Measurements from ENCODE around the gene SPA17.
A peak's percentile ranks its signal among the peaks of the same experiment; 100 is the strongest.

SPA17 gene

GRCh38 chr11:124739479-124740276 lies 66.0 kb downstream of the SPA17 start, which contains the start of gene NRGN:
Gene NRGN (plus strand): TSS chr11:124739942. CDS start chr11:124740085, 143 bp downstream.
- Histone ChIP-seq H3K36me3 (replicated peaks in 1 of 2; ENCODE audit: control insufficient read depth in 2 of 2, insufficient read depth in 2 of 2, low read length in 2 of 2) (peaks cover 0 to 3% of the 10 kb centered on the region in 2 donors), H2BK120ac (ENCODE audit: low read depth, low read length) (no peak within 1 kb of the TSS), H3K4me2 (ENCODE audit: insufficient read depth, low read length, poor library complexity, severe bottlenecking) (peak within 1 kb of the TSS; percentile 78), H3K27ac (replicated peaks; ENCODE audit: low read length) (no peak within 1 kb of the TSS), H2BK12ac (ENCODE audit: low read length) (no peak within 1 kb of the TSS), H2BK15ac (ENCODE audit: low read length) (no peak within 1 kb of the TSS), H2AK5ac (ENCODE audit: low read depth, low read length) (no peak within 1 kb of the TSS), H2BK5ac (ENCODE audit: low read length) (no peak within 1 kb of the TSS), H3K23ac (ENCODE audit: low read depth, low read length, poor library complexity) (no peak within 1 kb of the TSS), H3K27me3 (ENCODE audit: control insufficient read depth in 3 of 3, insufficient read depth in 3 of 3, low read depth in 1 of 3, low read length in 3 of 3) (peaks cover 3 to 66% (median 16%) of the 10 kb centered on the region in 3 experiments), H2AFZ (ENCODE audit: low read length) (peak within 1 kb of the TSS; percentile 82), H3K4me3 (ENCODE audit: low read length in 2 of 2) (peak within 1 kb of the TSS; percentile 55 to 80), H3K9me3 (replicated peaks in 1 of 2; ENCODE audit: control insufficient read depth in 2 of 2, insufficient read depth in 1 of 2, low read depth in 1 of 2, low read length in 2 of 2) (peaks cover 0 to 6% of the 10 kb centered on the region in 2 donors), H3K4ac (ENCODE audit: low read length) (no peak within 1 kb of the TSS), H3K79me1 (ENCODE audit: low read depth, low read length) (no peaks in the 10 kb centered on the region), H3K14ac (ENCODE audit: low read length) (no peak within 1 kb of the TSS), H3K4me1 (ENCODE audit: control insufficient read depth in 2 of 2, insufficient read depth in 1 of 2, low read depth in 1 of 2, low read length in 2 of 2) (peaks cover 14 to 31% of the 10 kb centered on the region in 2 donors), H4K91ac (ENCODE audit: low read depth, low read length, poor library complexity) (no peak within 1 kb of the TSS), H3K9ac (ENCODE audit: low read depth, low read length, poor library complexity) (peak within 1 kb of the TSS; percentile 2), H3K18ac (ENCODE audit: low read length) (peak within 1 kb of the TSS; percentile 74), H4K8ac (ENCODE audit: low read depth, low read length) (no peak within 1 kb of the TSS)
- peak; percentile 92 for DNase-seq (ENCODE audit: low spot score)
- WGBS, 2 donors (ENCODE audit: extremely low coverage in 2 of 2, insufficient read length in 2 of 2, insufficient replicate concordance in 1 of 2) = no CpG with 5 or more reads among the region's 59 CpGs

GRCh38 chr11:124740277-124740882 lies 66.7 kb downstream of the SPA17 start:
- peak overlapping the region; percentile 78 for H3K4me2 ChIP-seq (ENCODE audit: insufficient read depth, low read length, poor library complexity, severe bottlenecking)
- H2AK5ac ChIP-seq (ENCODE audit: low read depth, low read length) = no peak overlapping the region
- H2BK120ac ChIP-seq (ENCODE audit: low read depth, low read length) = no peak overlapping the region
- H2BK12ac ChIP-seq (ENCODE audit: low read length) = no peak overlapping the region
- no peak overlapping the region for H4K8ac ChIP-seq (ENCODE audit: low read depth, low read length)
- no peak overlapping the region for H3K4ac ChIP-seq (ENCODE audit: low read length)
- no CpG with 5 or more reads among the region's 37 CpGs for WGBS, 2 donors (ENCODE audit: extremely low coverage in 2 of 2, insufficient read length in 2 of 2, insufficient replicate concordance in 1 of 2)
- H3K27me3 ChIP-seq (ENCODE audit: control insufficient read depth in 3 of 3, insufficient read depth in 3 of 3, low read depth in 1 of 3, low read length in 3 of 3) = peaks cover 3 to 73% (median 23%) of the 10 kb centered on the region in 3 experiments
- no peaks in the 10 kb centered on the region for H3K79me1 ChIP-seq (ENCODE audit: low read depth, low read length)
- peak overlapping the region; percentile 55 to 80 for H3K4me3 ChIP-seq (ENCODE audit: low read length in 2 of 2)
- peak overlapping the region; percentile 82 for H2AFZ ChIP-seq (ENCODE audit: low read length)
- H4K91ac ChIP-seq (ENCODE audit: low read depth, low read length, poor library complexity) = no peak overlapping the region
- H3K4me1 ChIP-seq (ENCODE audit: control insufficient read depth in 2 of 2, insufficient read depth in 1 of 2, low read depth in 1 of 2, low read length in 2 of 2) = peaks cover 14 to 31% of the 10 kb centered on the region in 2 donors
- no peak overlapping the region for H3K23ac ChIP-seq (ENCODE audit: low read depth, low read length, poor library complexity)
- H2BK15ac ChIP-seq (ENCODE audit: low read length) = no peak overlapping the region
- no peak for DNase-seq (ENCODE audit: low spot score)
- no peak overlapping the region for H3K27ac ChIP-seq (replicated peaks; ENCODE audit: low read length)
- peak overlapping the region; percentile 45 for H3K18ac ChIP-seq (ENCODE audit: low read length)
- H3K9ac ChIP-seq (ENCODE audit: low read depth, low read length, poor library complexity) = peak overlapping the region; percentile 2
- H3K9me3 ChIP-seq (replicated peaks in 1 of 2; ENCODE audit: control insufficient read depth in 2 of 2, insufficient read depth in 1 of 2, low read depth in 1 of 2, low read length in 2 of 2) = peaks cover 0 to 8% of the 10 kb centered on the region in 2 donors
- H3K14ac ChIP-seq (ENCODE audit: low read length) = no peak overlapping the region
- H2BK5ac ChIP-seq (ENCODE audit: low read length) = no peak overlapping the region
- H3K36me3 ChIP-seq (replicated peaks in 1 of 2; ENCODE audit: control insufficient read depth in 2 of 2, insufficient read depth in 2 of 2, low read length in 2 of 2) = peaks cover 0 to 3% of the 10 kb centered on the region in 2 donors

- Histone ChIP-seq H3K27me3 (ENCODE audit: control insufficient read depth in 3 of 3, insufficient read depth in 3 of 3, low read depth in 1 of 3, low read length in 3 of 3) (peaks cover 0 to 89% (median 40%) of the 10 kb centered on the region in 3 experiments), H3K4me1 (ENCODE audit: control insufficient read depth in 2 of 2, insufficient read depth in 1 of 2, low read depth in 1 of 2, low read length in 2 of 2) (peaks cover 20 to 25% of the 10 kb centered on the region in 2 donors), H2BK5ac (ENCODE audit: low read length) (no peak overlapping the region), H3K79me1 (ENCODE audit: low read depth, low read length) (no peaks in the 10 kb centered on the region), H3K4ac (ENCODE audit: low read length) (no peak overlapping the region), H3K4me2 (ENCODE audit: insufficient read depth, low read length, poor library complexity, severe bottlenecking) (no peak overlapping the region), H4K91ac (ENCODE audit: low read depth, low read length, poor library complexity) (no peak overlapping the region), H2AK5ac (ENCODE audit: low read depth, low read length) (no peak overlapping the region), H3K36me3 (replicated peaks in 1 of 2; ENCODE audit: control insufficient read depth in 2 of 2, insufficient read depth in 2 of 2, low read length in 2 of 2) (peaks cover 0 to 20% of the 10 kb centered on the region in 2 donors), H3K18ac (ENCODE audit: low read length) (no peak overlapping the region), H3K9me3 (replicated peaks in 1 of 2; ENCODE audit: control insufficient read depth in 2 of 2, insufficient read depth in 1 of 2, low read depth in 1 of 2, low read length in 2 of 2) (peaks cover 2 to 8% of the 10 kb centered on the region in 2 donors), H2BK12ac (ENCODE audit: low read length) (no peak overlapping the region), H2BK120ac (ENCODE audit: low read depth, low read length) (no peak overlapping the region), H3K9ac (ENCODE audit: low read depth, low read length, poor library complexity) (no peak overlapping the region), H4K8ac (ENCODE audit: low read depth, low read length) (no peak overlapping the region), H3K27ac (replicated peaks; ENCODE audit: low read length) (no peak overlapping the region), H3K4me3 (ENCODE audit: low read length in 2 of 2) (no peak overlapping the region), H3K14ac (ENCODE audit: low read length) (no peak overlapping the region), H3K23ac (ENCODE audit: low read depth, low read length, poor library complexity) (no peak overlapping the region), H2BK15ac (ENCODE audit: low read length) (no peak overlapping the region), H2AFZ (ENCODE audit: low read length) (no peak overlapping the region)
- whole genome bisulfite sequencing, 2 donors (ENCODE audit: extremely low coverage in 2 of 2, insufficient read length in 2 of 2, insufficient replicate concordance in 1 of 2) = no CpG with 5 or more reads among the region's 2 CpGs
- no peak for DNase-seq (ENCODE audit: low spot score)
Observed at GRCh38 chr11:124742555-124742954, 68.9 kb downstream of the SPA17 start.

DNA sequence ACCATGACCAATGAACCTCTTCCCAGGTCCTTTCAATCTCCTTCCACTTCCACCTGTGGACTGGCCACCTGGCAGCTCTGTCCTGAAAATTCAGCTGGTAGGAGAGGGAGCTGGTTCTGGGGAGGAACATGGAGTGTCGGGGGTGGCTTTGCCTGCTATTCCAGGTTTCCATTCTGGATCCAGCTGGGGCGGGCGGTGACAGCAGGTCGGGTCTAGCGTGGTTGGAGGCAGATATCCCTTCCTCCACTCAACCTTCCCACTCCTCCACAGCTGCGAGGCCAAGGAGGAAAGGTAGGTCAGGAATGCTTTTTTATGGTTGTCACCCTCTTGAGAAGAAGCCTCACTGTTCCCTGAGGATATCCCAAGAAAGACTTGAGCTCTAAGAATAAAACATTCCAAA lies 69.3 kb downstream of the SPA17 start:
- Histone ChIP-seq H2AFZ (ENCODE audit: low read length) (no peak overlapping the region), H3K9me3 (replicated peaks in 1 of 2; ENCODE audit: control insufficient read depth in 2 of 2, insufficient read depth in 1 of 2, low read depth in 1 of 2, low read length in 2 of 2) (peaks cover 2 to 10% of the 10 kb centered on the region in 2 donors), H3K4ac (ENCODE audit: low read length) (no peak overlapping the region), H4K91ac (ENCODE audit: low read depth, low read length, poor library complexity) (no peak overlapping the region), H3K23ac (ENCODE audit: low read depth, low read length, poor library complexity) (no peak overlapping the region), H3K36me3 (replicated peaks in 1 of 2; ENCODE audit: control insufficient read depth in 2 of 2, insufficient read depth in 2 of 2, low read length in 2 of 2) (peaks cover 0 to 20% of the 10 kb centered on the region in 2 donors), H2BK5ac (ENCODE audit: low read length) (no peak overlapping the region), H3K18ac (ENCODE audit: low read length) (no peak overlapping the region), H3K79me1 (ENCODE audit: low read depth, low read length) (no peaks in the 10 kb centered on the region), H3K4me2 (ENCODE audit: insufficient read depth, low read length, poor library complexity, severe bottlenecking) (no peak overlapping the region), H2BK15ac (ENCODE audit: low read length) (no peak overlapping the region), H3K14ac (ENCODE audit: low read length) (no peak overlapping the region), H3K27ac (replicated peaks; ENCODE audit: low read length) (no peak overlapping the region), H3K9ac (ENCODE audit: low read depth, low read length, poor library complexity) (no peak overlapping the region), H2AK5ac (ENCODE audit: low read depth, low read length) (no peak overlapping the region), H3K27me3 (ENCODE audit: control insufficient read depth in 3 of 3, insufficient read depth in 3 of 3, low read depth in 1 of 3, low read length in 3 of 3) (peaks cover 0 to 90% (median 45%) of the 10 kb centered on the region in 3 experiments), H3K4me3 (ENCODE audit: low read length in 2 of 2) (no peak overlapping the region), H2BK12ac (ENCODE audit: low read length) (no peak overlapping the region), H2BK120ac (ENCODE audit: low read depth, low read length) (no peak overlapping the region), H4K8ac (ENCODE audit: low read depth, low read length) (no peak overlapping the region), H3K4me1 (ENCODE audit: control insufficient read depth in 2 of 2, insufficient read depth in 1 of 2, low read depth in 1 of 2, low read length in 2 of 2) (peaks cover 16 to 20% of the 10 kb centered on the region in 2 donors)
- DNase-seq (ENCODE audit: low spot score) = no peak
- WGBS, 2 donors (ENCODE audit: extremely low coverage in 2 of 2, insufficient read length in 2 of 2, insufficient replicate concordance in 1 of 2) = no CpG with 5 or more reads among the region's 6 CpGs
